Measurements from ENCODE around the gene FOXN3.

FOXN3 gene

GRCh38 chr14:89407856-89408255, 9.2 kb downstream of the FOXN3 start:
- no peak for DNase-seq

- DNase-seq = no peak
Observed at GRCh38 chr14:89406941-89407340, 10.1 kb downstream of the FOXN3 start.

GRCh38 chr14:89406361-89406760, 10.7 kb downstream of the FOXN3 start:
- DNase-seq = no peak

- DNase-seq = no peak
Observed at GRCh38 chr14:89405712-89406111, 11.3 kb downstream of the FOXN3 start.

GRCh38 chr14:89402363-89402762, 14.7 kb downstream of the FOXN3 start:
- no peak for DNase-seq

- DNase-seq = no peak
Observed at GRCh38 chr14:89401761-89402160, 15.3 kb downstream of the FOXN3 start.

- DNase-seq = no peak
Observed at GRCh38 chr14:89401241-89401640, 15.8 kb downstream of the FOXN3 start.

GRCh38 chr14:89400529-89400928, 16.5 kb downstream of the FOXN3 start:
- no peak for DNase-seq

GRCh38 chr14:89399594-89400068, 17.4 kb downstream of the FOXN3 start:
- no peak for DNase-seq

GRCh38 chr14:89399157-89399556, 17.9 kb downstream of the FOXN3 start:
- no peak for DNase-seq

GRCh38 chr14:89397569-89398230, 19.3 kb downstream of the FOXN3 start:
- DNase-seq = no peak

- no peak for DNase-seq
Observed at GRCh38 chr14:89394972-89395371, 22.1 kb downstream of the FOXN3 start.

- no peak for DNase-seq
Observed at GRCh38 chr14:89393222-89393745, 23.7 kb downstream of the FOXN3 start.

GRCh38 chr14:89392181-89392580, 24.9 kb downstream of the FOXN3 start:
- DNase-seq = no peak

- DNase-seq = no peak
Observed at GRCh38 chr14:89391556-89391955, 25.5 kb downstream of the FOXN3 start.

- no peak for DNase-seq
Observed at GRCh38 chr14:89391123-89391522, 25.9 kb downstream of the FOXN3 start.

- DNase-seq = no peak
Observed at GRCh38 chr14:89388853-89389252, 28.2 kb downstream of the FOXN3 start.

- DNase-seq = no peak
Observed at GRCh38 chr14:89387922-89388685, 28.9 kb downstream of the FOXN3 start.

- peak; percentile 21 for DNase-seq
Observed at GRCh38 chr14:89386212-89386886, 30.7 kb downstream of the FOXN3 start.

- DNase-seq = no peak
Observed at GRCh38 chr14:89384636-89385035, 32.4 kb downstream of the FOXN3 start.

GRCh38 chr14:89384023-89384422, 33.0 kb downstream of the FOXN3 start:
- no peak for DNase-seq

GRCh38 chr14:89382901-89383845, 33.9 kb downstream of the FOXN3 start:
- DNase-seq = no peak

Data from activated CD4-positive, alpha-beta T cell treated with anti-CD3 and anti-CD28 coated beads for 48 hours (primary cell).